ENCODE measurements around the gene PRKAR1B. TPM values are rescaled to one million over a fixed set of nuclear protein-coding genes. Genes with fewer than 3 reads are reported as not detected.

PRKAR1B gene
- total RNA-seq, 1 experiment from 2014 or later: 43.3 TPM

- H3K27ac Mint-ChIP-seq: no peak overlapping the region; a peak in 1 of 7 replicates
- no peaks in the 10 kb centered on the region for H3K4me1 Mint-ChIP-seq
These were observed 141.8 kb downstream of the PRKAR1B start for GRCh38 chr7:585229-585711.

More at GRCh38 chr7:585229-585711, 141.8 kb downstream of the PRKAR1B start:
- Histone ChIP-seq H3K4ac (ENCODE audit: low read depth, low read length) (no peak overlapping the region), H3K14ac (ENCODE audit: insufficient read depth, low read length) (no peak overlapping the region), H3K23ac (ENCODE audit: insufficient read length, low read depth, low read length) (no peak overlapping the region), H3K79me1 (ENCODE audit: insufficient read depth, low read depth, low read length, poor library complexity, severe bottlenecking) (no peaks in the 10 kb centered on the region), H2AFZ (ENCODE audit: low read length) (no peak overlapping the region), H3K9me3 (ENCODE audit: control insufficient read depth, low read depth, low read length) (no peaks in the 10 kb centered on the region), H3K18ac (ENCODE audit: insufficient read length, low read depth, low read length) (no peak overlapping the region), H3K27ac (ENCODE audit: insufficient read length, low read depth, low read length) (no peak overlapping the region), H2BK5ac (ENCODE audit: insufficient read length, low read length) (no peak overlapping the region), H3T11ph (ENCODE audit: low read length) (no peak overlapping the region), H3K4me1 (ENCODE audit: insufficient read depth, low read length) (no peaks in the 10 kb centered on the region), H2BK15ac (ENCODE audit: low read depth, low read length) (no peak overlapping the region), H3K4me2 (ENCODE audit: insufficient read depth, insufficient read length, low read length) (no peak overlapping the region), H2AK5ac (ENCODE audit: insufficient read length, low read length) (no peak overlapping the region), H3K56ac (ENCODE audit: insufficient read length, low read depth, low read length) (no peak overlapping the region), H4K91ac (ENCODE audit: insufficient read length, low read depth, low read length) (no peak overlapping the region), H3K23me2 (ENCODE audit: insufficient read length, low read depth, low read length, poor library complexity, severe bottlenecking) (no peaks in the 10 kb centered on the region), H3K27me3 (ENCODE audit: insufficient read depth, low read length) (no peaks in the 10 kb centered on the region), H4K8ac (replicated peaks; ENCODE audit: insufficient read length, low read depth, low read length) (no peak overlapping the region), H3K9ac (ENCODE audit: extremely low read depth, insufficient read length, low read length) (no peak overlapping the region), H2BK20ac (ENCODE audit: low read depth, low read length, poor library complexity, severe bottlenecking) (no peak overlapping the region), H4K5ac (ENCODE audit: insufficient read length, low read depth, low read length) (no peak overlapping the region), H2BK120ac (ENCODE audit: low read depth, low read length, poor library complexity, severe bottlenecking) (no peak overlapping the region), H4K20me1 (ENCODE audit: control insufficient read depth, insufficient read depth, insufficient read length) (peaks cover 2% of the 10 kb centered on the region), H3K79me2 (ENCODE audit: insufficient read depth, low read length) (no peaks in the 10 kb centered on the region), H2BK12ac (ENCODE audit: insufficient read length, low read depth, low read length) (no peak overlapping the region)
- no peak for TF ChIP-seq CTCF (conservative IDR thresholded peaks at IDR 0.05)
- Mint-ChIP-seq H3K9me3 (peaks cover 13 to 14% of the 10 kb centered on the region in 2 experiments), H3K36me3 (ENCODE audit: insufficient read depth in 1 of 3, low read depth in 3 of 3) (peaks cover 44 to 72% (median 49%) of the 10 kb centered on the region in 3 experiments), H3K27me3 (ENCODE audit: low read depth) (peaks cover 3% of the 10 kb centered on the region; the same call in 1 of the 2 replicates), H3K4me3 (no peak overlapping the region)
- no CpG with 5 or more reads among the region's 18 CpGs for WGBS (ENCODE audit: extremely low coverage, insufficient read length, low lambda C conversion rate)
- no peak for DNase-seq
